Colonic mucosa (tissue), 4 donors: ENCODE measurements around the gene KIF21B. TPM values are rescaled to one million over a fixed set of nuclear protein-coding genes. Genes with fewer than 3 reads are reported as not detected.

Source experiments
- DNase-seq: peaks from one replicate; pipeline ENCODE4 v3.0.0-alpha.2; 2020
- H3K27ac ChIP-seq: fragments of 200-600 bp; one replicate; pipeline ENCODE4 v1.8.0; 2021
- H3K27me3 ChIP-seq: fragments of 200-600 bp; one replicate; pipeline ENCODE4 v1.8.0; 2021
- H3K36me3 ChIP-seq: fragments of 200-600 bp; one replicate; pipeline ENCODE4 v1.8.0; 2021
- H3K4me1 ChIP-seq: fragments of 200-600 bp; one replicate; pipeline ENCODE4 v1.8.0; 2021; ENCODE audit warnings: mild to moderate bottlenecking
- H3K4me3 ChIP-seq: fragments of 200-600 bp; one replicate; pipeline ENCODE4 v1.8.0; 2021
- H3K9ac ChIP-seq, 2 donors: one replicate each; pipeline ENCODE4 v1.7.0; 2013; ENCODE audit warnings: control low read depth in 2 of 2, low read depth in 2 of 2, low read length in 2 of 2
- H3K9me3 ChIP-seq: fragments of 200-600 bp; one replicate; pipeline ENCODE4 v1.8.0; 2021
- CTCF ChIP-seq: fragments of 200-600 bp; IDR thresholded peaks from one replicate; pipeline ENCODE4 v1.8.0; 2022; ENCODE audit warnings: antibody characterized with exemption, mild to moderate bottlenecking
- intact Hi-C: fragments of 100-400 bp; cut with DNase I; formaldehyde crosslinking; loops from one replicate; pipeline ENCODE4 v1.14.1; 2022
- total RNA-seq, 2 donors: library from RNA; stranded (reverse); fragmentation: NEBNext Ultra II Directional in 1 of 2; extraction: Animal tissue kit (Norgen Biotek cat#: 25700) in 1 of 2; gene quantifications; one replicate each; pipeline ENCODE4 v1.2.1, GENCODE V29; 2021
- donor health status: healthy.
- donor health status: DM: no; HTN: no; CAD: no.
- donor health status: DM: no; HTN: no; CAD: no.

The KIF21B gene
- total RNA-seq, 2 donors from 2014 or later = 3.1 to 10.4 TPM

- H3K27ac ChIP-seq = no peak overlapping the region
- H3K36me3 ChIP-seq = no peaks in the 10 kb centered on the region
- no peak overlapping the region for H3K9ac ChIP-seq
- intact Hi-C loops = no loop called here
- H3K27me3 ChIP-seq = no peaks in the 10 kb centered on the region
- H3K4me3 ChIP-seq = no peak overlapping the region
- peaks cover 3% of the 10 kb centered on the region for H3K4me1 ChIP-seq
- TF ChIP-seq CTCF = no peak
- DNase-seq = no peak
- no peaks in the 10 kb centered on the region for H3K9me3 ChIP-seq
Observed at GRCh38 chr1:200992382-200993048, 31.0 kb downstream of the KIF21B start.

GRCh38 chr1:200991097-200991614 is 32.4 kb downstream of the KIF21B start:
- intact Hi-C loops = no loop called here
- no peaks in the 10 kb centered on the region for H3K9me3 ChIP-seq

GRCh38 chr1:200990114-200990513 is 33.4 kb downstream of the KIF21B start:
- no peak overlapping the region for H3K4me3 ChIP-seq
- no peak for DNase-seq
- no peaks in the 10 kb centered on the region for H3K27me3 ChIP-seq
- H3K36me3 ChIP-seq = no peaks in the 10 kb centered on the region
- peaks cover 3% of the 10 kb centered on the region for H3K4me1 ChIP-seq
- intact Hi-C loops = no loop called here
- H3K9me3 ChIP-seq = no peaks in the 10 kb centered on the region
- no peak overlapping the region for H3K9ac ChIP-seq
- no peak for TF ChIP-seq CTCF
- no peak overlapping the region for H3K27ac ChIP-seq

More at GRCh38 chr1:200991097-200991614, 32.4 kb downstream of the KIF21B start:
- no peak overlapping the region for H3K27ac ChIP-seq
- no peak for DNase-seq
- TF ChIP-seq CTCF = no peak
- H3K27me3 ChIP-seq = no peaks in the 10 kb centered on the region
- H3K4me1 ChIP-seq = peaks cover 3% of the 10 kb centered on the region
- H3K9ac ChIP-seq = no peak overlapping the region
- no peaks in the 10 kb centered on the region for H3K36me3 ChIP-seq
- H3K4me3 ChIP-seq = no peak overlapping the region

GRCh38 chr1:200989337-200989736 is 34.2 kb downstream of the KIF21B start:
- Histone ChIP-seq H3K9me3 (no peaks in the 10 kb centered on the region), H3K9ac (no peak overlapping the region), H3K27me3 (no peaks in the 10 kb centered on the region), H3K36me3 (no peaks in the 10 kb centered on the region), H3K4me1 (peaks cover 3% of the 10 kb centered on the region), H3K4me3 (no peak overlapping the region), H3K27ac (no peak overlapping the region)
- TF ChIP-seq CTCF = no peak
- no peak for DNase-seq
- intact Hi-C loops = no loop called here

- intact Hi-C loops = no loop called here
- no peaks in the 10 kb centered on the region for H3K9me3 ChIP-seq
- TF ChIP-seq CTCF = no peak
Observed at GRCh38 chr1:200988693-200989092, 34.8 kb downstream of the KIF21B start.

More at GRCh38 chr1:200988693-200989092, 34.8 kb downstream of the KIF21B start:
- Histone ChIP-seq H3K36me3 (no peaks in the 10 kb centered on the region), H3K27ac (no peak overlapping the region), H3K27me3 (no peaks in the 10 kb centered on the region), H3K4me3 (no peak overlapping the region), H3K9ac (no peak overlapping the region), H3K4me1 (peaks cover 3% of the 10 kb centered on the region)
- DNase-seq = no peak
